Activated T-cell treated with anti-CD3 and anti-CD28 coated beads, Interleukin-2, amount 50 U/mL, for 4 hours (primary cell): Measurements from ENCODE around the gene GPX5. TPM values are rescaled to one million over a fixed set of nuclear protein-coding genes. Genes with fewer than 3 reads are reported as not detected.

Experiments used
- ATAC-seq, 2 donors: fragments of 200-7000 bp; cut with Tn5 transposase; one replicate each; pipeline ENCODE4 v1.10.0; 2021
- DNase-seq: peaks from one replicate; pipeline ENCODE4 v3.0.0-alpha.2; 2020
- H3K27me3 Mint-ChIP-seq: one replicate; pipeline ENCODE4 v1.8.0; 2021; ENCODE audit warnings: low read depth, mixed read lengths
- H3K36me3 Mint-ChIP-seq: one replicate; pipeline ENCODE4 v1.8.0; 2022; ENCODE audit warnings: mixed read lengths; ENCODE audit not compliant: insufficient read depth
- H3K4me1 Mint-ChIP-seq: one replicate; pipeline ENCODE4 v1.8.0; 2021; ENCODE audit warnings: low read depth, mixed read lengths
- H3K4me3 Mint-ChIP-seq: one replicate; pipeline ENCODE4 v1.8.0; 2021; ENCODE audit warnings: mild to moderate bottlenecking, moderate library complexity, mixed read lengths
- H3K9me3 Mint-ChIP-seq: one replicate; pipeline ENCODE4 v1.8.0; 2021; ENCODE audit warnings: mixed read lengths
- total RNA-seq, 3 donors: library from RNA; stranded (reverse); gene quantifications; one replicate each; pipeline ENCODE4 v1.2.1, GENCODE V29; 2021

The GPX5 gene
- total RNA-seq, 3 donors from 2014 or later = not detected

DNA sequence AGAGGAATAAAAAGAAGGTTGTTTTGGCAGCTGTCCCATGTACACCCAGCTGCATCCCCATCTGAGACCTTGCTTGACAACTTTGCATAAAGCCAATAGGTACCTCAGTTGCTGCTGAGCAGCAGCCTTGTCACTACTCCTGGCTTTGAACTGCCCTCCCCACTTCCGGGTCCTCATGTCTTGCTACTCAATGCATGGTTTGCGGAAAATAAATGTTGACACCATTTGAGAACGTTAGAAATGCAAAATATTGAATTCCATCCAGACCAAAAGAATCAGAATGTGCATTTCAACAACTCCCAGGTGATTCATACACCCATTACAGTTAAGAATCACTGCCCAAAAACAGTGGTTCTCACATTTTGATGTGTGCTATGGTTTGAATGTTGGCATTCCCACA, 32.9 kb downstream of the GPX5 start:
- Mint-ChIP-seq H3K27me3 (peaks cover 37% of the 10 kb centered on the region), H3K4me1 (no peaks in the 10 kb centered on the region), H3K9me3 (no peaks in the 10 kb centered on the region), H3K4me3 (no peak overlapping the region), H3K36me3 (no peaks in the 10 kb centered on the region)
- ATAC-seq (no peak), DNase-seq (no peak)

DNA sequence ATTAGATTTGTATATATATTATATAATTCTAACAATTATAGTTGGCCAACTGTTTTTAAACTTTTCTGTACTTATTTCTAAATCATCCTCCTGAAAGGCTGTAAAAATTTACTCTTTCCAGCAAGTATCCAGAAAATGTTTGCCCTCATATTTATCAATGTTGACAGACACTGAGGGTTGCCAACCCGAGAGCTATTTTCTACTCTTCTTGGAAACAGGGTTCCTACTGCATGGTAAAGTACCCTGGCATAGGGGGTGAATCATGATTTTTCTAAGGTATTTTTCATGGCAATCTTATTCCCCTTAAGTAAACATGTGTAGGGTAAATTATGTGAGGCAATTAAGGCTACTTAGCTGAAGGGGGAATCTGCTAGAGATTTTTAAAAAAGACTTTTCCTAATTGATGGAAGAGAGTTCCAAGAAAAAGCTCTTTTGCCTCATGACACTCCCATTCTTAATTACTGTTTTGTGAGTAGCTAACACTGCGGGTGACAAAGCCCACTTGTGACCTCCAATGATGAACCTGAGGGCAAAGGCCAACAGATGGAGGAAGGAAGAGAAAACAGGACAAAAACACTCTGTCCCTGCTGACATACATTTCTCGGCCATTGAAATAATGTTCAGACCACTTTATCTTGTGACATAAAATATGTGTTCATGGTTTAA, 37.9 kb downstream of the GPX5 start:
- no peak for DNase-seq
- no peak for ATAC-seq
- no peaks in the 10 kb centered on the region for H3K4me1 Mint-ChIP-seq
- no peak overlapping the region for H3K4me3 Mint-ChIP-seq
- H3K27me3 Mint-ChIP-seq = peaks cover 30% of the 10 kb centered on the region
- H3K9me3 Mint-ChIP-seq = no peaks in the 10 kb centered on the region
- no peaks in the 10 kb centered on the region for H3K36me3 Mint-ChIP-seq

DNA sequence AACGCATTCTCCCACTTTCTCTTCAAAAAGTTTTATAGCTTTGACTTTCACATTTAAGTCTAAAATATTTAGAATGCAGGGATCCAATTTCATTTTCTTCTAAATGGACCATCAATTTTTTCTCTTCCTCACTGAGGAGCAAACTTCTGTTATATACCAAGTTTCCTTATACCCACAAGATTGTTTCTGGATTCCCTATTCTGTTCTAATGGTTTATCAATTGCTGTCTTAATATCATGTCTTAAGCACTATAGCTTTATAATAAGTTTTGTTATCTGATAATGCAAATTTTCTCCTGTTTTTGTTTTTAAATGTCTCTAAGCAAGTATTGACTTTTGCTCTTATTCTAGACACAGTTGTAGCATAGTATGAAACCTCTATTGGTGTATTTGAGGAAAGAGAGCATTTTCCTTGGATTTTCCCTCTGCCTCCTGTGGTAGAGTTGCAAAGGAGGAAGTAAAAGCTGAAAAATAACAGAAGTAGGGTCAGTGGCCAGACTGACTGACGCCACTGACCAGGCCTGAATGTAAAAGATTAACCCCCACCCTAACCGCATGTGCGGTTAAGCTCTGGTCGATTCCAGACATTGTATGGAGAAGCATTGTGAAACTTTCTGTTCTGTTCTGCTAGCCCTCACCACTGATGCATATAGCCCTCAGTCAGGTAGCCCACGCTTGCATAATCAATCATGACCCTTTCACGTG, 40.3 kb downstream of the GPX5 start:
- H3K4me1 Mint-ChIP-seq = no peaks in the 10 kb centered on the region
- no peak for ATAC-seq
- DNase-seq = no peak

DNA sequence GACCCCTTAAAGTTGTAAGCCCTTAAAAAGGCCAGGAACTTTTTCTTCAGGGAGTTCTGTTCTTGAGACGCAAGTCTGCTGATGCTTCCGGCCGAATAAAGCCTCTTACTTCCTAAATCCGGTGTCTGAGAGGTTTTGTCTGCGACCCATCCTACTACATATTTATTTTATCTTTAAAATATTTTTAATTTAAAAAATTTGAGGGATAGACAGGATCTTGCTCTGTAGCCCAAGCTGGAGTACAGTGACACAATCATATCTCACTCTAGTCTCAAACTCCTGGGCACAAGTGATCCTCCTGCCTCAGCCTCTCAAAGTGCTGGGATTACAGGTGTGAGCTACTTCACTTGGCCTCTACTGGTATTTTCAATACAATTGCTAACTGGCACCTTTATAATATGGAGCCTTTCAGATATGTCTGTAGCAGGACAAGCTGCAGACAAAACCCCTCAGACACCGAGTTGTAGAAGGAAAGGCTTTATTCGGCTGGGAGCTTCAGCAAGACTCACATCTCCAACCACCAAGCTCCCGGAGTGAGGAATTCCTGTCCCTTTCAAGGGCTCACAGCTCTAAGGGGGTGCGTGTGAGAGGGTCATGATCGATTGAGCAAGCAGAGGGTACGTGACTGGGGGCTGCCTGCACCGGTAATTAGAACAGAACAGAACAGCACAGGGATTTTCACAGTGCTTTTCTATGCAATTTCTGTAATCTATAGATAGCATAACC, 41.0 kb downstream of the GPX5 start:
- H3K4me3 Mint-ChIP-seq = no peak overlapping the region
- H3K4me1 Mint-ChIP-seq = no peaks in the 10 kb centered on the region
- peaks cover 26% of the 10 kb centered on the region for H3K27me3 Mint-ChIP-seq
- no peaks in the 10 kb centered on the region for H3K36me3 Mint-ChIP-seq
- DNase-seq (no peak), ATAC-seq (no peak)
- H3K9me3 Mint-ChIP-seq = no peaks in the 10 kb centered on the region

More for the DNA sequence above, 40.3 kb downstream of the GPX5 start:
- peaks cover 28% of the 10 kb centered on the region for H3K27me3 Mint-ChIP-seq
- H3K9me3 Mint-ChIP-seq = no peaks in the 10 kb centered on the region
- H3K4me3 Mint-ChIP-seq = no peak overlapping the region
- no peaks in the 10 kb centered on the region for H3K36me3 Mint-ChIP-seq

DNA sequence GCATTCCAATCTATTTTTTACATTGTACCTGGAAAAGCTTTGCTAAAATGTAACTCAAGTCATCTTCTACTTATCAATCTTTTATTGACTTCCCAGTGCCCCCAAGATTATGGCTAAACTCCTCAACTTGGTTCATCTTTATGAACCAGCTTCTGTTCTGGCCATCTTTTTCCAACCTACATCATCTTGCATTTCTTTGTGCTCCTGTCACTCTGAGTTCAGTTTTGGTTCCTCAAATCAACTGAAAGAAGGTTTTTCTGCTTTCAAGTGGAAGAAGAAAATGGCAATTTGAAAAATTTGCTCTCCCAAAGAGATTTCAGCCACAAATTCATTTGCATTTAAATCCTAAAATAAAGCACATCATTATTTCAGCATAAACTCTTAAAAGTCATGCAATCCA, 41.8 kb downstream of the GPX5 start:
- ATAC-seq = no peak

DNA sequence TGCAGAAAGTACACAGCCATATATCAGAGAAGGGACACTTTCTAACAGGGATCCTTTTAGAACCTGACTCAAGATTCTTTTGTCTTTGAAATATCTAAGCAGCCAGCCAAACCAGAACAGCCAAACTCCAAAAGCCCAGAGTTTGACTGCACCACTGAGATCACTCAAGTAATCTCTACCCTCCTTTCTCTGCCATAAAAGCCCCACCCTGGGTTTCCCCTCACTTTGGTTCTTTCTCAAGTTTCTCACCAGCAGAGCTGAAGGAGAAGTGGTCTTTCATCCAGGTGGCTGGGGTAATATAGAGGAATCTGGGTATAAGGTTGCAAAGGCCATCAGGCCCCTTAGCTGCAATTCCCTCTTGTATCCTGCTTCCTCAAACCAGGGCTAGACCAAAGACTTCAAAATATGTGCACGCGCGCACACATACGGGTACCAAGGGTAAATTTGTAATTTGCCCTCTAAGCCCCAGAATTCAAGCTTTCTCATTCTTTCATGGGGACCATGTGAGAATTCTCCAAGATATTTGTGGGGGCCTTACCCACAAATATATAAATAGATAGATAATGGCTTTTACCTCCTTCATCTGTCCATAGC, 42.9 kb downstream of the GPX5 start:
- no peak for ATAC-seq
- H3K27me3 Mint-ChIP-seq = peaks cover 32% of the 10 kb centered on the region
- no peaks in the 10 kb centered on the region for H3K9me3 Mint-ChIP-seq
- DNase-seq = no peak
- H3K4me3 Mint-ChIP-seq = no peak overlapping the region
- no peaks in the 10 kb centered on the region for H3K36me3 Mint-ChIP-seq
- no peaks in the 10 kb centered on the region for H3K4me1 Mint-ChIP-seq

More for the DNA sequence above, 41.8 kb downstream of the GPX5 start:
- Mint-ChIP-seq H3K36me3 (no peaks in the 10 kb centered on the region), H3K4me3 (no peak overlapping the region), H3K9me3 (no peaks in the 10 kb centered on the region), H3K27me3 (peaks cover 28% of the 10 kb centered on the region), H3K4me1 (no peaks in the 10 kb centered on the region)
- DNase-seq = no peak

DNA sequence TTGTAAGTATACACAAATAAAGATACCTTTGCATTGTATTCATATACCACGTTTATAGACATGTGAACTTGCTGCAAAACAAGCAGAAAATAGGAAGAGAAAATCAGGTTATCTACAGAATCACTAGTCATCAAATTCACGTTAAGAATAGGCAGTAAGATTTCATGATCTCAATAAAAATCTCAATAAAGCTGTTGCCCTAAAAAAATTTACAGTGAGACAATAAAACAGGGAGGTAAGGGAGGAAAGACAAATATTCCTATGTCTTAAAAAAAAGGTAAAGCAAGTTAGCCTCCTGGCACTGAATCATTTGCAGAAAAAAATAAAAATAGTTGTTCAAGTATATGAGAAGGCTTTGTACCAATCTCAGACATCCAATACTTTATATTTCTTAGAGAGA, 44.1 kb downstream of the GPX5 start:
- ATAC-seq (no peak), DNase-seq (no peak)
- Mint-ChIP-seq H3K9me3 (no peaks in the 10 kb centered on the region), H3K4me1 (no peaks in the 10 kb centered on the region), H3K27me3 (peaks cover 36% of the 10 kb centered on the region), H3K4me3 (no peak overlapping the region), H3K36me3 (no peaks in the 10 kb centered on the region)

DNA sequence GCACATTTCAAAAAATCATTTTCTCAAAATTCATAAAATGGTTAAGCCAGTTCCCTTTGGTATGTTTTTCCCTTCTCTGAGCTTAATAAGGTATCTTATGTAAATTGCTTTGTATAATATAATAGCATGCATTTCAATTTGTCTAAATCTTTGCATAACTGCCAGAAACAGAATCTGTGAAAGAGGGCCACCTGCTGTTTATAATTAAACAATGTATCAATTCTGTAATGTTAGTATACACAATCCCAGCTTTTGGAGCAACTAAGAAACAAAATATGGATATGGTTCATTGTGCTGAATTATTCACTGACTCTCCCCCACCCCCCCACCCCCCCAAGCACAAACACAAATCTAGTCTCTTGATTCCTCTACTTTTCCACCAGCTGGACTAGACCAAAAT, 54.8 kb downstream of the GPX5 start:
- ATAC-seq (no peak), DNase-seq (no peak)
- Mint-ChIP-seq H3K4me3 (no peak overlapping the region), H3K9me3 (no peaks in the 10 kb centered on the region), H3K27me3 (peaks cover 44% of the 10 kb centered on the region), H3K36me3 (no peaks in the 10 kb centered on the region), H3K4me1 (no peaks in the 10 kb centered on the region)

DNA sequence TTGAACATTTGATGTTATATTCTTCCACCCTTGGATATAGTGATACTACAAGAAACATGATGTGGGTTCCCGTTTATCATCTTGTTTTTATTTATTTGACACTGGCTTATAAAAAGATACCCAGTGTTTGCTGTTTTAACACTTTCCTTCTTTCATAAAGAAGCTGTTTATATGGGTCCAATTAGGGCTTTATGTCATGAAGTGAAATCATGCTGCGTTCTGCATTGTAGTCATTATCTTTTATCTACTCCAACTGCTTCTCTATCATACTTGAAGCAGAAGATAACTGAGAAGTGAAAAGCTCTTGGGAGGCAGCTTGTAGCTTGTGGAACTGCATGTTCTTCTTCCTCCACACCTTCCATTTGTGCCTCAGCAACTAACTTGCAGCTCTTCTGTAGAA, 57.8 kb downstream of the GPX5 start:
- no peak overlapping the region for H3K4me3 Mint-ChIP-seq
- H3K4me1 Mint-ChIP-seq = peaks cover 10% of the 10 kb centered on the region
- peaks cover 5% of the 10 kb centered on the region for H3K9me3 Mint-ChIP-seq
- no peaks in the 10 kb centered on the region for H3K36me3 Mint-ChIP-seq
- ATAC-seq (no peak), DNase-seq (no peak)
- peaks cover 57% of the 10 kb centered on the region for H3K27me3 Mint-ChIP-seq

Other genes with a start within 250 kb of the GPX5 start
- gene PGBD1, start 244.3 kb upstream of the GPX5 start, total RNA-seq = 1 to 10 TPM; 1.7 to 2.7 (median 2.3) TPM
- gene ZSCAN31, start 189.7 kb upstream of the GPX5 start, total RNA-seq = 1 to 10 TPM in 1 of 3 donors, under 1 TPM in 2; 0.76 to 1.5 (median 0.83) TPM
- gene ZKSCAN3, start 175.9 kb upstream of the GPX5 start, total RNA-seq = 1 to 10 TPM; 1.9 to 2.4 (median 2.3) TPM
- gene ZSCAN12, start 126.1 kb upstream of the GPX5 start, total RNA-seq = 1 to 10 TPM; 2.7 to 2.8 (median 2.7) TPM
- gene ZSCAN23, start 82.4 kb upstream of the GPX5 start, total RNA-seq = under 1 TPM; 0.46 to 0.76 (median 0.69) TPM
- not detected for gene GPX6, start 10.1 kb upstream of the GPX5 start, total RNA-seq